Bronchial epithelial cell (primary cell): ENCODE measurements around the gene RGS17. TPM values are rescaled to one million over a fixed set of nuclear protein-coding genes. Genes with fewer than 3 reads are reported as not detected.

ENCODE experiments used
- DNase-seq: peaks from one replicate; pipeline ENCODE4 v3.0.0-alpha.2; 2010; ENCODE audit warnings: low read depth
- FAIRE-seq: peaks from 2 replicates; lab custom pipeline; 2011; peaks lifted over from hg19 to GRCh38; lab: Jason Lieb, UNC
- H3K27me3 ChIP-seq: 2 replicates; pipeline ENCODE4 v1.5.1; 2011; ENCODE audit warnings: low read length; ENCODE audit not compliant: control insufficient read depth, insufficient read depth
- H3K36me3 ChIP-seq: 2 replicates; pipeline ENCODE4 v1.5.1; 2011; ENCODE audit warnings: low read length; ENCODE audit not compliant: control insufficient read depth, insufficient read depth
- H3K4me3 ChIP-seq: 2 replicates; pipeline ENCODE4 v1.5.1; 2011; ENCODE audit warnings: mild to moderate bottlenecking, low read depth, low read length, control low read depth
- total RNA-seq: library from RNA; depleted of rRNA; stranded (reverse); fragments of >200 nt; gene quantifications from 2 replicates; pipeline ENCODE4 v1.2.1, GENCODE V29; 2014
- TF ChIP-seq, protein P1 (sequence below): IDR thresholded peaks from 2 replicates; pipeline ENCODE4 v1.5.1; 2011; ENCODE audit warnings: mild to moderate bottlenecking, moderate library complexity, low read length, control low read depth, inconsistent platforms; ENCODE audit not compliant: insufficient read depth, severe bottlenecking

Gene RGS17
- total RNA-seq, 1 donor from 2014 or later = 2.9 TPM

- no peaks in the 10 kb centered on the region for H3K27me3 ChIP-seq
- no peak for FAIRE-seq
- no peaks in the 10 kb centered on the region for H3K36me3 ChIP-seq
- TF ChIP-seq, protein P1, sequence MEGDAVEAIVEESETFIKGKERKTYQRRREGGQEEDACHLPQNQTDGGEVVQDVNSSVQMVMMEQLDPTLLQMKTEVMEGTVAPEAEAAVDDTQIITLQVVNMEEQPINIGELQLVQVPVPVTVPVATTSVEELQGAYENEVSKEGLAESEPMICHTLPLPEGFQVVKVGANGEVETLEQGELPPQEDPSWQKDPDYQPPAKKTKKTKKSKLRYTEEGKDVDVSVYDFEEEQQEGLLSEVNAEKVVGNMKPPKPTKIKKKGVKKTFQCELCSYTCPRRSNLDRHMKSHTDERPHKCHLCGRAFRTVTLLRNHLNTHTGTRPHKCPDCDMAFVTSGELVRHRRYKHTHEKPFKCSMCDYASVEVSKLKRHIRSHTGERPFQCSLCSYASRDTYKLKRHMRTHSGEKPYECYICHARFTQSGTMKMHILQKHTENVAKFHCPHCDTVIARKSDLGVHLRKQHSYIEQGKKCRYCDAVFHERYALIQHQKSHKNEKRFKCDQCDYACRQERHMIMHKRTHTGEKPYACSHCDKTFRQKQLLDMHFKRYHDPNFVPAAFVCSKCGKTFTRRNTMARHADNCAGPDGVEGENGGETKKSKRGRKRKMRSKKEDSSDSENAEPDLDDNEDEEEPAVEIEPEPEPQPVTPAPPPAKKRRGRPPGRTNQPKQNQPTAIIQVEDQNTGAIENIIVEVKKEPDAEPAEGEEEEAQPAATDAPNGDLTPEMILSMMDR = no peak
- no peak overlapping the region for H3K4me3 ChIP-seq
- peak; percentile 83 for DNase-seq
These were observed 92.6 kb downstream of the RGS17 start for GRCh38 chr6:153038378-153039057.

DNA sequence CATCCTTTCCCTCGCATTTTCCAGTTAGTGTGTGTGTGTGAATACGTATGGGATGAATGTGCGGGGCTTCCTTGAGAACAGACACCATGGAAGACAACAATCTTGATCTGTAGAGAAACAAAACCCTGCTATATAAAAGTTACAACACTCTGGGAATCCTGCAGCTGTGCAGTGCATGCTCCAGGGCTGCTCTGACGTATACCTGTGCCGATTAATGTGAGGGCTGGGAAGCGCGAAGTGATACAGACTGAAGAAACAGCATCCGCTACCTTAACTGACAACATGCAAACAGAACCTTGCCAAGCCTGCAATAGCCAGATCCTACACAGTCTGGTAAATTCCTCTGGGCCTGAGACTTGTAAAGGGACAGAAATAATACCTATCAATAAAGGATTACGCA, 96.9 kb downstream of the RGS17 start:
- TF ChIP-seq, protein P1 = no peak

GRCh38 chr6:153032255-153032882, 98.7 kb downstream of the RGS17 start:
- Histone ChIP-seq H3K36me3 (no peaks in the 10 kb centered on the region), H3K4me3 (no peak overlapping the region), H3K27me3 (no peaks in the 10 kb centered on the region)
- no peak for FAIRE-seq
- TF ChIP-seq, protein P1 = no peak
- peak; percentile 76 for DNase-seq

More for the DNA sequence above, 96.9 kb downstream of the RGS17 start:
- Histone ChIP-seq H3K4me3 (no peak overlapping the region), H3K36me3 (no peaks in the 10 kb centered on the region), H3K27me3 (no peaks in the 10 kb centered on the region)
- FAIRE-seq (no peak), DNase-seq (no peak)

DNA sequence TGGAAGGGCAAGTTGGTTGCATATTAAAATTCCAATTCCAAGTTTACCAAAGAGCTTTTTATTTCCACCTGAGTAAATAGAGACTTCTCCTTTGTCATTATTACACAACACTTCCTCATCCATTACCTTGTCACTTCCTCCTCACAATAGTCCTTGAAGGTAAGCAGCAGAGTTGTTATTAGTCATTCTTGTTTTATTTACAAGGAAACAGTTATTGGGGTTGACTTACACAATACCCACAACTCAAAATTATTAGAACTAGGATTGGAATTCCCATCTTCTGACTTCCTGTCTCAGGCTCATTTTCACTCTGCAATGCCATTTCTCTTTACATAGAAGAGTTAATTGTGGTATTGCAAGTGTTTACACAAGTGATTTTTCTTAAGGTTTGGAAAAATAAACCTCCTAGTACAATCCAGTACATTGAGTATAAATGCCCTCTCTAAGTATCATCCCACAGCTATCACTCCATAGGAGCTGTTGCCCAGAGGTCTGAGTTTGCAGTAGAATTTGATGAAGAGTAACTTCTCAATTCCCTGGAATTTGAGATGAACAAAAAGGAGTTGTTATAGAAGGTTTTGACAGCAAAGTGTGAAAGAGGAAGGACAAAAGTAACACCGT, 99.6 kb downstream of the RGS17 start:
- H3K27me3 ChIP-seq = no peaks in the 10 kb centered on the region
- DNase-seq = peak; percentile 96
- no peak for FAIRE-seq
- no peaks in the 10 kb centered on the region for H3K36me3 ChIP-seq
- TF ChIP-seq, protein P1 = no peak
- no peak overlapping the region for H3K4me3 ChIP-seq

GRCh38 chr6:153028963-153029362, 102.1 kb downstream of the RGS17 start:
- no peak for FAIRE-seq

More at GRCh38 chr6:153028963-153029362, 102.1 kb downstream of the RGS17 start:
- no peak for DNase-seq
- TF ChIP-seq, protein P1 = no peak
- Histone ChIP-seq H3K36me3 (no peaks in the 10 kb centered on the region), H3K27me3 (no peaks in the 10 kb centered on the region), H3K4me3 (no peak overlapping the region)
